ENCODE results near the gene TMEM218.
"Not testable (repeated sequence)": the region's sequence is repeated elsewhere in the genome, so short reads cannot be mapped to it uniquely, and the experiment has no call there.

Gene TMEM218

GRCh38 chr11:125075242-125075625 lies 36.2 kb downstream of the TMEM218 start:
- DNase-seq (ENCODE audit: low read depth), result no peak

- DNase-seq (ENCODE audit: low read depth), result no peak
Observed at GRCh38 chr11:125074511-125075241, 36.8 kb downstream of the TMEM218 start.

DNA sequence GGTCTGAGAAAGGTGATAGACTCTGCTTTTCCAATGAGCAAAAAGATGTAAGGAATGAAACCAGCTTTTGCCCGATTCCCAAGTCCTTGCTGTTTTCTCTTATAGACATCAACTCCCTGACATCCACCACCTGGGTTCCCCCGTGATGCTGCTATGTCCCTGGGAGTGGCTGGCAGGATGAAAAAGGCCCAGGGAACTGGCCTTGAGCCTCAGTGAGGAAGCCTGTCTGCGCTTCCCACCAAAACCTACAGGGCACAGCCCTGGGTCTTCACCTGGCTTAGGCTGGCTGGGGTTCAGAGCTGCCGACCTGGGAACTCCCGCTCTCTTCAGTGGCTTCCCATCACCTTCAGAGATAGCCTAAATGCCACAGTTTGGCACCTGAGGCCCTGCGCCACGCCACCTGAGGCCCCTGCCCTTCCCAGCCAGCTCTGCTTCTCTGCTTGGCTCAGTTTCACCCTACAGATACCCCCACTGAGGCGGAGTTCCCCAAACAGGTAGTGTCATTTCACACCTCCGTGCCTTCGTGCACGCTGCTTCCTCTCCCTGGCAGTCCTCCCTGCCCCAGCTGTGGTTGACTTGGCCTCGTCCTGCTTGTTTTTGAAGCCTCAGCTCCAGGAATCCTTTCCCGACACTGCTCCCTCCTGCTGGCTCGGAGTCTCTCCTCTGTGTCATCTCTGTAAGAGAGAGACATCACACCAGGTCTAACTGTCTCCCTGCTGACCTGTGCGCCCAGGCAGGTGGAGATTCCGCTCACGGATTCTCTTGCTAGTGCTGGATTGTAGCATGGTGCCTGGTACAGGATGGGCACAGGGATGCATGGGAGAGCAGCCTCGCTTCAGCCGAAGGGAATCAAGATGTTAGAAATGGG lies 37.6 kb downstream of the TMEM218 start:
- no peak for DNase-seq (ENCODE audit: low read depth)

GRCh38 chr11:125072961-125073590 lies 38.4 kb downstream of the TMEM218 start:
- DNase-seq (ENCODE audit: low read depth), result no peak

GRCh38 chr11:125072218-125072960 lies 39.0 kb downstream of the TMEM218 start:
- DNase-seq (ENCODE audit: low read depth), result no peak

DNA sequence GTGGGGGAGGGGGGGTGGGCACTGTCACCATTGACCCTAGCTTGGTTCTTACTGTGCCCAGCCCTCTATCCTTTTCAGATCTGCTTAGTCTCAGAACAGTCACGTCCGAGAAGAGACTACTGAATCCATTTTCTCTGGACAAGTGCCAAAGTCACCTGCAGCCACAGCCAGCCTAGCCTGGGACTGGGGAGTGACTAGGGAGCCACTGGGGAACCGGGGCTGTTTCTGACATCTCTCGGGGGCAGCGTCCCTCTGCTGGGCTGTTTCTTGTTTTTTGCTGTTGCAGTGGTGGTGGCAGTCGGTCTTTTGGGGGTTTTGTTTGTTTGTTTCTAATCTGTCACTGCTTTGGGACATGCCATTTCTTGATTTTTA lies 39.6 kb downstream of the TMEM218 start:
- no peak for DNase-seq (ENCODE audit: low read depth)

GRCh38 chr11:125071435-125071834 lies 40.0 kb downstream of the TMEM218 start:
- no peak for DNase-seq (ENCODE audit: low read depth)

DNA sequence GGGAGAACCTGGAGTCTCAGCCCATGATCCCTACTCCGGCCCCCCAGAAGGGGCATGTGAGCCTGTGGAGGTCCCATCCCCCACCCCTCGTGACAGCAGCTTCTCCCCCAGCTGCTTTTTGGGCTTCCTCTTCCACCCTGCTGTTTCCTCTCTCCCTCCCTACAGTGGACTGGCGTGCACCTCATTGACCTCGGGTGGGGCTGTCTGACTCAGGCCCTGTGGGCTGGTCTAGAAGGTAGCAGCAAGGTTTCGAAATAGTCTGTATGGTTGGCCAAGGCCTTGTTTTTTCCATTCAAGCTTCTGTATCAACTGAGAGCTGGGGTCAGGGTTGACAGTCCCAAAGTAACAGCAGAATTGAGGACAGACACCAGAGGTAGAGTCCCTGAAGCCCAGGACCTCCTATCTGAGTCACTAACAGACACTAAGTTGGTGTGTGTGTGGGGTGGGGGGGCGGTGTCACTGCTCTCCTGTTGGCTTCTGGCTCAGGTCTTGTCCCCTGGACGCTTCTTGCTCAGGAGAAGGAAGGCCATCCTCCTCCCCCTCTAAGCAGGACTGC lies 40.6 kb downstream of the TMEM218 start:
- peak; percentile 12 for DNase-seq (ENCODE audit: low read depth)

GRCh38 chr11:125069796-125070195 lies 41.6 kb downstream of the TMEM218 start:
- no peak for DNase-seq (ENCODE audit: low read depth)

- no peak for DNase-seq (ENCODE audit: low read depth)
Observed at GRCh38 chr11:125069008-125069407, 42.4 kb downstream of the TMEM218 start.

DNA sequence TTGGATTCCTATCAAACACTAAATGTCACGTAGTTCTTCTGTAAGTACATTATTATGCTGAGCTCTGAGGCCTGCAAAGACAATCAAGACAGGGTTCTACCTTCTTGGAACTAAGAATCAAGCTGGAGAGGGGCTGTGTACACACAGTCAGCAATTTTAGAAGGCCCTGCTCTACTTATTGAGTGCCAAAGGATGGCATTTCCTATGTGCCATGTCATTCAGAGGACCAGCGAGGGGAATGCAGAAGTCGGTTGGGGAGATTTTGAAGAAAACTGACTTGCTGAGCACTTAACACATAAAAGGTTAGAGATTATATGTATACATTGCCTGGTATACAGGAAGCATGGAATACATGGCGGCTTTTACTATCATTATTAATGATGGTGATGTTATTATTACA lies 43.1 kb downstream of the TMEM218 start:
- DNase-seq (ENCODE audit: low read depth), result no peak

- no peak for DNase-seq (ENCODE audit: low read depth)
Observed at GRCh38 chr11:125064070-125064469, 47.4 kb downstream of the TMEM218 start.

DNA sequence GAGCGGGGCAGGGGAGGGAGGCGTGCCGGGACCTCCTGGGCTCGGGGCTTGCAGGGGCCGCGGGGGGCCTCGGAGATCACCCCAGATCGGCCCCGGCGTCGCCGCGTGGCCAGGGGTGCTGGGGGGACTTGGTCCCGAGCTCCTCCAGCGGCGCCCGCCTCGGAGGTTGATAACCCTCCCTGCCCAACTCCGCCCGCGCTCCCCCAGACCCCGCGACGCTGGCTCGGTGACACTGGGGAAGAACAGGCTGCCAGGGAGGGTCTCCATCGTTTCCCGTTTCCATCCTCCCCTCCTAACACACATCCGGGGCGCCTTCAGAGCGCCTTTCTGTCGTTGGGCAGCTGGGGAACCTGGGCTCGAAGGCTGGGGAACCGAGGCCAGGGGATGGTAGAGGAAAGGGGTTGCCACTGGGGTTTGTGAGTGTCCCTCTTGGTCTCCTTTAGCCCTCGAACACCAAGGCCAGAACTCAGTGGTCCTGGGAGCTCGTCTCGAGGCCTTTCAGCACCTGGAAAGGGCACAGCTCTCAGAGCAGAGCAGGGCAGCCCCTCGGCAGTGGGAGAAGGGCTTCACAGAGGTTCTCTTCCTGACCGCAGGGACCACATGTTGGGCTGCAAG lies 47.9 kb downstream of the TMEM218 start:
- no peak for DNase-seq (ENCODE audit: low read depth)

- DNase-seq (ENCODE audit: low read depth), result no peak
Observed at GRCh38 chr11:125062931-125063428, 48.4 kb downstream of the TMEM218 start, which contains the start of gene SLC37A2. TSS of gene SLC37A2 (plus strand) at chr11:125063305. CDS start at chr11:125063368, 63 bp downstream.

DNA sequence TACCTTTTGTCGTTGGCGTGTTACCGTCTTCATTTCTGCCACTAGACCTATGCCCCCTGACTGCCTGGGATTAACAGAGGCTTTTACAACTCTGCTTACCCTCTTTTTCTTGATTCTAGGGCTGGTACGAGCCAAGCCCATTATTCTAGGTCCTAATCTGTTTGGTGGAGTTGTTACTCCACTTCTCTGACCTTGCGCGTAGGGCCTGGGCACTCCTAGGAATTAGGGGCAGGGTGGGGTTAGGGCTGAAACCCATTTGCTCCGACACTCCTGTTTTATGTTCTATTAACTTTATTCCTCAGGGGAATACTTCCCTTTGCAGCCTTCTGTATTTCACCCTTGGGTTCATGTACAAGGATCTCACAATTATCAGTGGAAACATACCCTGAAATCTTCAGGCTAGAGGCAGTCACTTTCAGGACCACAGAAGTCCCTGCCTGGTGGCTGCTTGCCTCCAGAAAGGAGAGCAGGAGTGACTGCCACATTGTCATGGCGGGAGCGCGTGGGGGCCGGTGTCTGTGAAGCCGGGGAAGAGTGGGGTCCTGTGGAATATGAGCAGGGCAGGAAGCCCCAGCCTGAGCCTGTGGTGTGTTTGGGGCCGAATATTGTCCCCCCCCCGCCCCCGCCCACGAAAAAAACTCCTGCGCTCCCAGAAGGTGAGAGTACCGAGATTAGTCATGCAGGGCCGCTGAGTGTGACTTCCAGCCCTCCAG lies 49.1 kb downstream of the TMEM218 start:
- DNase-seq (ENCODE audit: low read depth), result no peak

DNA sequence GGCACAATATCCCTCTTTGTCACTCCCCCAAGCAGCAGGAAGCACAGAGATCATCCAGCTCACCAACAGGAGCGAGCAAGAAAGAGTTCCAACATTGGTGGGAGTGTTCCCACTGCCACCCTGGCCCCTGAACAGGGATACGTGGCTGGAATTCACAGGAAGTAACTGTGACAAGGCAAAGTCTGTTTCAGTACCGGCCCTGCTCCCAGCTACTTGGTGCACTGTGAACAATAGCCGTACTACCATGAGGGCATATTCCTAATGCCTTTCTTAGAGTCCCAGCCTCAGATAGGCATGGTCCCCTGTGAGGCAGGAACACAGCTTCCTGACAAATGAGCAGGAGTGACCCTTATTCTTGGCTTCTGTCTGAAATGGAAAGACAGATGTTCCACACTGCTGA lies 50.1 kb downstream of the TMEM218 start:
- no peak for DNase-seq (ENCODE audit: low read depth)

DNA sequence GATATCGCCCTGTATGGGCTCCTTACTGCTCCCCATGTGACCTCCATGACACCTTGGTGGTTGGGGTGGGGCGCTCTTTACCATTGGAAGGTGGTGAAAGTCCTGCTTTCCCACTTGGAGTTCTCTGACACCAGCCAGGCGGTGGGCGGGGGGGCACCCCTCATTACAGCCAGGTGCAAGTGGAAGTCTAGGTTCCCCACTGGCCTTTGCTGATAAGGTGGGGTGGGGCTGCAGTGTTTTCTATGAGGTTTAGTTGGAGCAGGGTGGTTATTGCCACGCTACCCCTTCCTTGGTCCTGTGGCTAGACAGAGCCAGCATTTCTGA lies 53.8 kb downstream of the TMEM218 start:
- no peak for DNase-seq (ENCODE audit: low read depth)

DNA sequence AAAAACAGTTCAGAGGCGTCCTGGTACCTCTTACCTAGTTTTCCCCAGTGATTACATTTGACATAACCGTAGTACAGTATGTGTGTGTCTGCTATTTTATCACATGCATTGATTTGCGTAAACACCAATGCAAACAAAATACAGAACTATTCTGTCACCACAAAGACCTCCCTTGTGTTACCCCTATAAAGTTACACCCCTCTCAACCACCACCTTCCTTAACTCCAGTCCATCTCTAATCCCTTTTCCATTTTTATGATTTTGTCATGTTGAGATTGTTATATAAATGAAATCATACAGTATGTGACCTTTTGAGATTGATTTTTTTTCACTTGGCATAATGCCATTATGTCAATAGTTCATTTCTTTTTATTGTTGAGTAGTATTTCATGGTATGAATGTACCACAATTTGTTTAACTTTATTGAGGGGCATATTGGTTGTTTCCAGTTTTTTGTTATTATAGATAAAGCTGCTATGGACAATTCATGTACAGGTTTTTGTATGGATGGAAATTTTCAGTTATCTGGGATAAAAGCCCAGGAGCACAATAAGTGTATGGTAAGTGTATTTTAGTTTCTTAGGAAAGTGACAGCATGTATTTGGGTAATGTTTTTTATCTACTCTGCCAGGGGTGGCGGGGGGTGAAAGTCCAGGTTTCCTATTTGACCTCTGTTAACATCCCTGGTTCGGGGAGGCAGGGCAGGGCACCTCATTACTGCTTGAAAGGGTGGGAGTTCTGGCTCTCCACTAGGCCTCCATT lies 54.3 kb downstream of the TMEM218 start:
- no peak for DNase-seq (ENCODE audit: low read depth)

DNA sequence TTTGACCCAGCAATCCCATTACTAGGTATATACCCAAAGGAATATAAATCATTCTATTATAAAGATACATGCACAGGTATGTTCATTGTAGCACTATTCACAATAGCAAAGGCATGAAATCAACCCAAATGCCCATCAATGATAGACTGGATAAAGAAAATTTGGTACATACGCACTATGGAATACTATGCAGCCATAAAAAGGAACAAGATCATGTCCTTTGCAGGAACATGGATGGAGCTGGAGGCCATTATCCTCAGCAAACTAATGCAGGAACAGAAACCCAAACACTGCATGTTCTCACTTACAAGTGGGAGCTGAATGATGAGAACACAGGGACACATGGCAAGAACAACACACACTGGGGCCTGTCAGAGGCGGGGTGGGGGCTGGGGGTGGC lies 55.3 kb downstream of the TMEM218 start:
- DNase-seq (ENCODE audit: low read depth), result not testable (repeated sequence)

Data from GM04503 (cell line).